Measurements from ENCODE around the gene RAB7B.

DNA sequence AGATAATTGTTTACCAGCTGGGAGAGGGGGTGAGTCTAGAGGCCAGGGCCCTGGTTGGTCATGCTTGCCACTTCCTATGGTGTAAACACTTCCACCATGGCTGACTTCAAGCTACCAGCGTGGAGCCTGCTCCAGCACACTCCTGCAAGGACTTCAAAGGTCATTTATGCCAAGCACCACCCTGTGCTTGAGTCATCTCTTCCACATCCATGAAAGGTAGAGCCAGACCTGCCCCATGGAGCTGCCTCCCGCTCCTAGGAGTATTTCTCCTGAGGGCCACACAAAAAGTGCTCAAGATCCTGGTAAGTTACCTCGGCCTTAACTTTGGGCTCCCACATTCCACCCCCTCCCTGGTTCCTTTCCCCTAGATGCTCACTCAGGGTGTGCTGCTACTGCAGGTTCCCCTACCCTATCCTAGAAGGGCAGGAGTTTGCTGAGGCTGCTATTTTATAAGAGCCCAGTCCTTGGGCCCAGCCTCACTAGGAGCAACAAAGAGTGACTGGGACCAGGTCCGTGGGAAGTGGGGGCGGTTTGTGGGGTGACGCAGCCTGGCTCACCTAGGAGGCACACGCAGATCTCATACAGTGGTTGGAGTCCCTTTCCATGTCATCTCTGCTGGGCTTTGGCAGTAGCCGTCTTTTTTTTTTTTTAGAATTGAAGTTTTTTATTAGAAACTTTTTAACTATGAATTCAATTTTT, 2.4 kb downstream of the RAB7B start:
- TF ChIP-seq, protein P1, sequence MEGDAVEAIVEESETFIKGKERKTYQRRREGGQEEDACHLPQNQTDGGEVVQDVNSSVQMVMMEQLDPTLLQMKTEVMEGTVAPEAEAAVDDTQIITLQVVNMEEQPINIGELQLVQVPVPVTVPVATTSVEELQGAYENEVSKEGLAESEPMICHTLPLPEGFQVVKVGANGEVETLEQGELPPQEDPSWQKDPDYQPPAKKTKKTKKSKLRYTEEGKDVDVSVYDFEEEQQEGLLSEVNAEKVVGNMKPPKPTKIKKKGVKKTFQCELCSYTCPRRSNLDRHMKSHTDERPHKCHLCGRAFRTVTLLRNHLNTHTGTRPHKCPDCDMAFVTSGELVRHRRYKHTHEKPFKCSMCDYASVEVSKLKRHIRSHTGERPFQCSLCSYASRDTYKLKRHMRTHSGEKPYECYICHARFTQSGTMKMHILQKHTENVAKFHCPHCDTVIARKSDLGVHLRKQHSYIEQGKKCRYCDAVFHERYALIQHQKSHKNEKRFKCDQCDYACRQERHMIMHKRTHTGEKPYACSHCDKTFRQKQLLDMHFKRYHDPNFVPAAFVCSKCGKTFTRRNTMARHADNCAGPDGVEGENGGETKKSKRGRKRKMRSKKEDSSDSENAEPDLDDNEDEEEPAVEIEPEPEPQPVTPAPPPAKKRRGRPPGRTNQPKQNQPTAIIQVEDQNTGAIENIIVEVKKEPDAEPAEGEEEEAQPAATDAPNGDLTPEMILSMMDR (IDR thresholded peaks at IDR 0.05): no peak
- TF ChIP-seq POLR2A (IDR thresholded peaks at IDR 0.05): no peak

Measured in body of pancreas (tissue), 4 donors.